GM12864 (cell line): ENCODE data around the gene ROBO4.

Experiments
- DNase-seq: peaks from one replicate; pipeline ENCODE4 v3.0.0-alpha.2; 2011; ENCODE audit warnings: low read depth
- H3K4me3 ChIP-seq: 2 replicates; pipeline ENCODE4 v1.5.1; 2011; ENCODE audit warnings: mild to moderate bottlenecking, low read depth, low read length, control low read depth
- TF ChIP-seq, protein P1 (sequence below): IDR thresholded peaks from 2 replicates; pipeline ENCODE4 v1.5.1; 2011; ENCODE audit warnings: low read depth, mild to moderate bottlenecking, moderate library complexity, low read length, control low read depth, inconsistent platforms; ENCODE audit errors: missing control alignments

Gene ROBO4

DNA sequence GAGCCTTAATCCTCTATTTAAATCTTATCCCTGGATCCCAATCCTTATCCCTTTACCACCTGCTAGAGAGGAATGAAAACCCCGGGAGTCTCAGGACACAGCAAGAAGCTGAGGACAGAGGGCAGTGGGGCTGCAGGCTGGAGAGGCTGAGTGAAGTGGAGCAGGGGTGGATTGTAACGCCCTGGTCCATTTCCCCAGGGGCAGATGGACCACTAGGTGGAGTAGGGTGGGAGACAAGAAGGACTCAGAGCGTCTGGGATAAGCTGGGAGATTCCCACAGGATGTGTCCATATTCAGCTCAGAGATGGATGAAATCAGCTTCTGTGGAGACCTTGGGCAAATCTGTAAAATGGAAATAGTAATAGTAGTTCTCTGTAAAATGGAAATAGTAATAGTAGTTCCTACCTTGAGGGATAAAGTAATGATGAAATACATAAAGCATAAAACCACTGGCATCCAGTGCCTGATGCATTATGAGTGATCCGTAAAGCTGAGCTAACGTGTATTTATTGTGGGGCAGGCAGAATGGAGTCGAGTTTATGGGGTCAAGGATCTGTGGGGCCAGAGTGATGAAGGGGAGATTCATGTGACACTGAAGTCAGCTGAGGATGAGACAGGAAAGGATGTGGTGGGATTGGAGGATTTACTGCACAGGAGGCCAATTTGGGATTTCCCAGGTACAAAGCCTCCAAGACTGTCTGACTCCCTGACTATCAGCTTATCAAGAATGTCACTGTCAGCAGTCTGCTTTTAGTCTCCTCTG, 1.9 kb upstream of the ROBO4 start:
- H3K4me3 ChIP-seq, result no peak overlapping the region
- no peak for DNase-seq

DNA sequence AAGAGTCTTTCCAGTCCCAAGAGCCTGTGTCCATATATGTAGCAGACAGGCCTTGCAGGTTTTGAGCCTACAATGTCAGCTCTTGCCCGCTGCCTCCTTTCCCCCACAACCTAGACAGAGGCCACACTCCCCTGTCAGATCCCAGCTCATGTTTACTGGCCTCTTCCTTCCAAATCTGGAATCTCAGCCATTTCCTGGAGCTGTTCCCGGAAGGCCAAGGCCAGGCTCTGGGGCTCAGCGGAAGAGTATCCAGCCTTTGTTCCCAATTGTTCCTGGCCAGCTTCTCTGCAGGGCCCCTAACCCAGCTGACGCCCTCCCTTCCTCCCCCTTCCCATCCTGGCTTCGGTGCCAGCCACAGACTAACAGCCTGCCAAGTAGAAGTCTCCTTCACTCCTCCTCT, 1.0 kb upstream of the ROBO4 start:
- DNase-seq, result no peak
- H3K4me3 ChIP-seq, result no peak overlapping the region

More for the DNA sequence above, 1.9 kb upstream of the ROBO4 start:
- TF ChIP-seq, protein P1, sequence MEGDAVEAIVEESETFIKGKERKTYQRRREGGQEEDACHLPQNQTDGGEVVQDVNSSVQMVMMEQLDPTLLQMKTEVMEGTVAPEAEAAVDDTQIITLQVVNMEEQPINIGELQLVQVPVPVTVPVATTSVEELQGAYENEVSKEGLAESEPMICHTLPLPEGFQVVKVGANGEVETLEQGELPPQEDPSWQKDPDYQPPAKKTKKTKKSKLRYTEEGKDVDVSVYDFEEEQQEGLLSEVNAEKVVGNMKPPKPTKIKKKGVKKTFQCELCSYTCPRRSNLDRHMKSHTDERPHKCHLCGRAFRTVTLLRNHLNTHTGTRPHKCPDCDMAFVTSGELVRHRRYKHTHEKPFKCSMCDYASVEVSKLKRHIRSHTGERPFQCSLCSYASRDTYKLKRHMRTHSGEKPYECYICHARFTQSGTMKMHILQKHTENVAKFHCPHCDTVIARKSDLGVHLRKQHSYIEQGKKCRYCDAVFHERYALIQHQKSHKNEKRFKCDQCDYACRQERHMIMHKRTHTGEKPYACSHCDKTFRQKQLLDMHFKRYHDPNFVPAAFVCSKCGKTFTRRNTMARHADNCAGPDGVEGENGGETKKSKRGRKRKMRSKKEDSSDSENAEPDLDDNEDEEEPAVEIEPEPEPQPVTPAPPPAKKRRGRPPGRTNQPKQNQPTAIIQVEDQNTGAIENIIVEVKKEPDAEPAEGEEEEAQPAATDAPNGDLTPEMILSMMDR, result no peak

DNA sequence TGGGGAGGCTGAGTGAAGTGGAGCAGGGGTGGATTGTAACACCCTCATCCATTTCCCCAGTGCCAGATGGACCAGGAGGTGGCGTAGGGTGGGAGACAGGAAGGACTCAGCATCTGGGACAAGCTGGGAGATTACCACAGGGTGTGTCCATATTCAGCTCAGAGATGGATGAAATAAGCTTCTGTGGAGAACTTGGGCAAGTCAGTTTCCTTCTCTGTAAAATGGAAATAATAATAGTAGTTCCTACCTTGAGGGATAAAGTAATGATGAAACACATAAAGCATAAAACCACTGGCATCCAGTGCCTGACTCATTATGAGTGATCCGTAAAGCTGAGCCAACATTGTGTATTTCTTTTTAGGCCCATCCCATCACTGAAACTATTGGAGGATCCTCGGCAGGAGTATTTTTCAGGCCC, 607 bp upstream of the ROBO4 start:
- DNase-seq, result no peak
- TF ChIP-seq, protein P1, result no peak
- H3K4me3 ChIP-seq, result no peak overlapping the region

More for the DNA sequence above, 1.0 kb upstream of the ROBO4 start:
- TF ChIP-seq, protein P1, result no peak

DNA sequence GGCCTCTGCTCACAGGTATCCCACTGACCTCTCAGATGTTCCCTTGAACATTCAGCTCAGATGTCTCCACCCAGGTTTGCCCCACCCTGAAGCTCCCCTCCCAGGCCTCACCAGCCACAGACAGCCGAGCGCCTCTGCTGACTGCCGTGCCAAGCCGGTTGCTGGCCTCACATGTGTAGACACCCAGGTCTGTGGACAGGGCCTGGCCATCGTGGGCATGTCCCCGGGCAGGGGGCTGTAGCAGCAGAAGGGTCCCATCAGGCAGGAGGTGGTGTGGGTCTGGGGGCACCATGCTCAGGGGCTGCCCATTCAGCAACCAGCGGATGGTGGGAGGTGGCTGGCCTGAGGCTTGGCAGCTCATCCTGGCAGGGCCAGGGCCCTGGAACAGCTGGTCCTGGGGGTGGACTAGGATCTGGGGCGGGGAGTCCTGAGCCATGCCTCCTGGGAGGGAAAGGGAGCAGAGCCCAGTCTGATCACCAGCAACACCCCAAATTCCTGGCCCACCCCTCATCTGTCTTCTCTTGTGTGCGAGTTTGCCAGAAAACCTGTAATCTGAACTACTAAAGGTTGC, 759 bp downstream of the ROBO4 start:
- TF ChIP-seq, protein P1, result no peak
- DNase-seq, result no peak

DNA sequence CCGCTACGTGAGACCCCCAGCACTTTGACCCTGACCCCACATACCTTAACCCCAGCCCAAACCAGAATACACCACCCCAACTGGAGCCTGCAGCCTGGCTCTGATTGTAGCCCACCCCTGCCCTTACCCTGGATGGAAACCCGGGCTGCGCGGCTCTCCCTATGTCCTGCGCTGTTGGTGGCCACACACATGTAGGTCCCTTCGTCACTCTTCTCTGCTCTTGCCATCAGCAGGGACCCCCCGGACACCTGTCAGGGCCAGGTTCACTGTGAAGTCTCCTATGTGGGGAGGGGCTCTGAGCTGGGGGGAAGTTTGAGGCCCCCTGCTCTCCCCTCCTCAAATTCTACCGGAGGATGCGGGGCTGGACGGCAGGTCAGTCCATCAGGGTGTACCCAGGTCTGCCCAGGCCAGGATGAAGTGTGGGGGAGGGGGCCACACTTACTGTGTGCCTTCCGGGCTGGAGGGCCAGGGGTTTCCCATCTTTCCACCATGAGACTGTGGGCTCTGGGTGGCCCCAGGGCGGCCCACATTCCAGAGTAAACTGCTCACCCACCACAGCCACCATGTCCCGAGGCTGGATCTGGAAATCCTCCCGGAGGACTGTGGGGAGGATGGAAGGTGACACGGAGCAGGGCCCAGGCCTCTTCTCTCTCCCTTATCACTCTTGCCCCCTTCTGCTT, 1.5 kb downstream of the ROBO4 start:
- TF ChIP-seq, protein P1, result no peak
- DNase-seq, result no peak

More for the DNA sequence above, 759 bp downstream of the ROBO4 start:
- no peak overlapping the region for H3K4me3 ChIP-seq

DNA sequence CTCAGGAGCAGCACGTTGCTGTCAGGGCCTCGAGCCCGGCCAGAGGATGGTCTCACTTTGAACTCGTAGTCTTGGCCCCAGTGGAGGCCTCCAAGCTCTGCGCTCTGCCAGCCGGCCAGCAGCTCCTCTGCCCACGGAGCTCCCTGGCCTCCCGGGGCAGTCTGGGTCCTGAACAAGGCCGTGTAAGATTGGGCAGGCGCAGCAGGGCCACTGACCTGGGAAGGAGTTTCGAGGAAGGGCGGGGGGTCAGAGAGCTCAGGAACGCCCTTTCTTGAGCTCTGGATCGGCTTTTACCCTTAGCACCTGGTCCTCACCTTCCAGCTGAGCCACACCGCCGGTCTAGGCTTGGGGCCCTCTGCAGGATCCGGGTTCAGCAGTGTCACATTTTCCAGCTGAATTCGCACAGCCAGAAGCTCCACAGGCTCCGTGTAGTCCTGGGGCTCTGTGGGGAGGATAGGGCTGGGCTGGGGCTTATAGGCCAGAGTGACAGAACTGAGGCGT, 2.1 kb downstream of the ROBO4 start:
- TF ChIP-seq, protein P1, result no peak
- no peak for DNase-seq
- H3K4me3 ChIP-seq, result no peak overlapping the region

More for the DNA sequence above, 1.5 kb downstream of the ROBO4 start:
- no peak overlapping the region for H3K4me3 ChIP-seq
